K562 (cell line): ENCODE data around the gene COL8A2. TPM values are rescaled to one million over a fixed set of nuclear protein-coding genes. Genes with fewer than 3 reads are reported as not detected.

Experiments
- ASH1L ChIP-seq: fragments of 450-650 bp; IDR thresholded peaks from 2 replicates; pipeline ENCODE4 v1.6.1; 2018; ENCODE audit warnings: borderline replicate concordance, mild to moderate bottlenecking, low read depth; ENCODE audit not compliant: partially characterized antibody
- CBX5 ChIP-seq: IDR thresholded peaks from 2 replicates; pipeline ENCODE4 v1.6.1; 2014; ENCODE audit warnings: low read depth, borderline replicate concordance
- FOXA1 ChIP-seq: fragments of 450-650 bp; IDR thresholded peaks from 2 replicates; pipeline ENCODE4 v1.6.1; 2016; ENCODE audit warnings: mild to moderate bottlenecking, borderline replicate concordance
- KDM2B ChIP-seq: fragments of 250-450 bp; sonication (Bioruptor Pico); IDR thresholded peaks from 2 replicates; pipeline ENCODE4 v1.8.0; 2021; ENCODE audit warnings: mild to moderate bottlenecking, moderate library complexity
- MYBL2 ChIP-seq, 2 experiments: fragments of 450-650 bp in 1 of 2; sonication (generic) in 1 of 2; formaldehyde crosslinking in 1 of 2; IDR thresholded peaks; 2 replicates each; pipeline versions ENCODE4 v1.6.1 to v1.8.1; 2017 to 2022; ENCODE audit warnings: borderline replicate concordance in 1 of 2, inconsistent platforms in 1 of 2, low read depth in 1 of 2, mild to moderate bottlenecking in 1 of 2, missing genetic modification reagents in 1 of 2, moderate library complexity in 1 of 2
- NFATC3 ChIP-seq: fragments of 450-650 bp; IDR thresholded peaks from 2 replicates; pipeline ENCODE4 v1.6.1; 2017; ENCODE audit warnings: mild to moderate bottlenecking
- NRF1 ChIP-seq, 2 experiments: fragments of 450-650 bp; IDR thresholded peaks in 1 of 2; conservative IDR thresholded peaks in 1 of 2; 2 replicates each; pipeline ENCODE4 v1.6.1; 2014; ENCODE audit warnings: mild to moderate bottlenecking in 2 of 2
- PBX2 ChIP-seq, 2 experiments: IDR thresholded peaks in 1 of 2; conservative IDR thresholded peaks in 1 of 2; 2 replicates each; pipeline ENCODE4 v1.6.1; 2016; ENCODE audit warnings: low read depth in 2 of 2, mild to moderate bottlenecking in 1 of 2, missing compliant biosample characterization in 1 of 2, missing genetic modification characterization in 1 of 2, moderate library complexity in 1 of 2
- PHF21A ChIP-seq: fragments of 450-650 bp; IDR thresholded peaks from 2 replicates; pipeline ENCODE4 v1.6.1; 2017; ENCODE audit warnings: low read depth, borderline replicate concordance
- RBBP5 ChIP-seq: fragments of 200-600 bp; sonication (generic); IDR thresholded peaks from 2 replicates; pipeline ENCODE4 v1.6.1; 2012; ENCODE audit warnings: borderline replicate concordance, mild to moderate bottlenecking, low read length, control low read depth, inconsistent platforms; ENCODE audit not compliant: insufficient read depth, poor library complexity, severe bottlenecking
- RBM17 ChIP-seq: fragments of 200-400 bp; formaldehyde crosslinking; IDR thresholded peaks from 2 replicates; pipeline ENCODE4 v1.6.1; 2017; ENCODE audit warnings: low read depth, mild to moderate bottlenecking, low read length, borderline replicate concordance
- SMARCB1 ChIP-seq: IDR thresholded peaks from 2 replicates; pipeline ENCODE4 v1.6.1; 2011; ENCODE audit warnings: improper control_type of control experiment, low read depth; ENCODE audit not compliant: insufficient read length
- SP1 ChIP-seq: sonication (generic); formaldehyde crosslinking; IDR thresholded peaks from 2 replicates; pipeline ENCODE4 v1.8.1; 2022; ENCODE audit warnings: mild to moderate bottlenecking, missing genetic modification reagents
- SP2 ChIP-seq: IDR thresholded peaks from 2 replicates; pipeline ENCODE4 v1.6.1; 2011; ENCODE audit warnings: mild to moderate bottlenecking, low read depth, low read length, moderate library complexity; ENCODE audit not compliant: poor library complexity, severe bottlenecking; ENCODE audit errors: extremely low read depth
- TAF7 ChIP-seq: fragments of 450-650 bp; IDR thresholded peaks from 2 replicates; pipeline ENCODE4 v1.6.1; 2016; ENCODE audit warnings: missing genetic modification characterization, missing compliant biosample characterization
- TGIF2 ChIP-seq: sonication (generic); formaldehyde crosslinking; IDR thresholded peaks from 2 replicates; pipeline ENCODE4 v1.8.1; 2022; ENCODE audit warnings: mild to moderate bottlenecking, missing genetic modification reagents, moderate library complexity
- ZBTB1 ChIP-seq: sonication (generic); formaldehyde crosslinking; IDR thresholded peaks from 2 replicates; pipeline ENCODE4 v1.8.1; 2023; ENCODE audit warnings: missing genetic modification reagents, low read depth, mild to moderate bottlenecking, borderline replicate concordance
- ZNF311 ChIP-seq: fragments of 250-450 bp; sonication (Bioruptor Pico); IDR thresholded peaks from 2 replicates; pipeline ENCODE4 v1.4.0; 2020; ENCODE audit warnings: mild to moderate bottlenecking, moderate library complexity
- ZNF324 ChIP-seq: fragments of 250-450 bp; sonication (Bioruptor Pico); IDR thresholded peaks from 2 replicates; pipeline ENCODE4 v1.4.0; 2020; ENCODE audit warnings: mild to moderate bottlenecking
- ZNF699 ChIP-seq: fragments of 250-450 bp; sonication (Bioruptor Pico); IDR thresholded peaks from 2 replicates; pipeline ENCODE4 v1.8.0; 2021; ENCODE audit warnings: mild to moderate bottlenecking, moderate library complexity; ENCODE audit not compliant: insufficient replicate concordance
- ZNF717 ChIP-seq: fragments of 250-450 bp; sonication (Bioruptor Pico); IDR thresholded peaks from 2 replicates; pipeline ENCODE4 v1.5.0; 2021
- ZNF780A ChIP-seq: fragments of 250-450 bp; sonication (Bioruptor Pico); IDR thresholded peaks from 2 replicates; pipeline ENCODE4 v1.5.0; 2021; ENCODE audit warnings: mild to moderate bottlenecking
- ZZZ3 ChIP-seq: fragments of 450-650 bp; IDR thresholded peaks from 2 replicates; pipeline ENCODE4 v1.6.1; 2016; ENCODE audit warnings: antibody characterized with exemption, mild to moderate bottlenecking, moderate library complexity
- polyA plus RNA-seq, 8 experiments: library from polyadenylated mRNA; depleted of rRNA in 4 of 8; stranded (reverse) in 5 of 8; unstranded in 3 of 8; fragments of >200 nt; fragmentation: Nextera tagmentation in 2 of 8; fragmentation: Illumina TruSeq in 1 of 8; extraction: Ambion mirVana in 2 of 8; extraction: Trizol in 1 of 8; gene quantifications; 2 replicates each; pipeline versions ENCODE4 v1.2.1 to v1.2.3, GENCODE V29; 2011 to 2014; ENCODE audit warnings: inconsistent platforms in 1 of 8, missing spikeins in 1 of 8
- total RNA-seq, 7 experiments: library from RNA; depleted of rRNA in 6 of 7; stranded (reverse); fragments of >200 nt in 6 of 7; fragmentation: Illumina TruSeq in 2 of 7; extraction: Trizol in 2 of 7; gene quantifications; 2 replicates each; pipeline versions ENCODE4 v1.2.1 to v1.2.3, GENCODE V29; 2011 to 2021; ENCODE audit warnings: low replicate concordance in 1 of 7
- TF ChIP-seq, protein P1 (sequence below): fragments of 250-450 bp; sonication (Bioruptor Pico); IDR thresholded peaks from 2 replicates; pipeline ENCODE4 v1.8.0; 2022; ENCODE audit warnings: moderate library complexity, mild to moderate bottlenecking, inconsistent platforms

The COL8A2 gene
- total and polyA plus RNA-seq, 9 of the 15 experiments (the other 6 are each of a cell fraction or from before 2014, with no cell fraction given): 0.03 to 0.14 (median 0.04) TPM; not detected in 5

GRCh38 chr1:36088577-36089392, 36.2 kb downstream of the COL8A2 start, which contains the start of gene ADPRS (continued):
- TF ChIP-seq ASH1L (no peak), TGIF2 (CRISPR knock-in tag) (peak; percentile 66; the same call in 1 of the 2 replicates), RBM17 (no peak), ZNF311 (CRISPR knock-in tag) (no peak), ZNF717 (no peak), FOXA1 (no peak), CBX5 (peak; percentile 41; the same call in 1 of the 2 replicates), SMARCB1 (no peak), TAF7 (tag) (peak; percentile 52; the same call in 1 of the 2 replicates), RBBP5 (peak; percentile 100), MYBL2 (IDR thresholded peaks at IDR 0.05; ENCODE audit: low read depth) (no peak), MYBL2 (CRISPR knock-in tag; IDR thresholded peaks at IDR 0.05; ENCODE audit: borderline replicate concordance) (no peak), SP2 (peak; percentile 99), KDM2B (CRISPR knock-in tag) (0 out of 2 replicates have a peak, but pooled peaks have one; percentile 77), SP1 (peak; percentile 98), NRF1 (conservative IDR thresholded peaks at IDR 0.05 in 1 of 2, IDR thresholded peaks at IDR 0.05 in 1 of 2) (peak; percentile 79 to 82), ZBTB1 (no peak), ZNF699 (CRISPR knock-in tag) (no peak), NFATC3 (no peak), ZNF324 (CRISPR knock-in tag) (no peak), ZNF780A (CRISPR knock-in tag) (no peak), PBX2 (CRISPR knock-in tag; IDR thresholded peaks at IDR 0.05; ENCODE audit: low read depth) (0 out of 2 replicates have a peak, but pooled peaks have one; percentile 15), PBX2 (tag; conservative IDR thresholded peaks at IDR 0.05; ENCODE audit: low read depth) (no peak), PHF21A (no peak), ZZZ3 (no peak)
- TF ChIP-seq, protein P1, sequence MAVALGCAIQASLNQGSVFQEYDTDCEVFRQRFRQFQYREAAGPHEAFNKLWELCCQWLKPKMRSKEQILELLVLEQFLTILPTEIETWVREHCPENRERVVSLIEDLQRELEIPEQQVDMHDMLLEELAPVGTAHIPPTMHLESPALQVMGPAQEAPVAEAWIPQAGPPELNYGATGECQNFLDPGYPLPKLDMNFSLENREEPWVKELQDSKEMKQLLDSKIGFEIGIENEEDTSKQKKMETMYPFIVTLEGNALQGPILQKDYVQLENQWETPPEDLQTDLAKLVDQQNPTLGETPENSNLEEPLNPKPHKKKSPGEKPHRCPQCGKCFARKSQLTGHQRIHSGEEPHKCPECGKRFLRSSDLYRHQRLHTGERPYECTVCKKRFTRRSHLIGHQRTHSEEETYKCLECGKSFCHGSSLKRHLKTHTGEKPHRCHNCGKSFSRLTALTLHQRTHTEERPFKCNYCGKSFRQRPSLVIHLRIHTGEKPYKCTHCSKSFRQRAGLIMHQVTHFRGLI (CRISPR knock-in tag): no peak
